Panc1 (cell line): ENCODE measurements around the gene EP300. TPM values are rescaled to one million over a fixed set of nuclear protein-coding genes. Genes with fewer than 3 reads are reported as not detected.

Experiments
- ATAC-seq: fragments of 200-7000 bp; cut with Tn5 transposase; 2 replicates; pipeline ENCODE4 v1.9.1; 2020; ENCODE audit warnings: mild to moderate bottlenecking, moderate library complexity
- BruUV-seq: library from RNA; stranded (reverse); fragments of 400-500 nt; replicated peaks from 2 replicates; lab custom pipeline; 2021; lab: Mats Ljungman, UMichigan
- CTCF ChIA-PET: fragments of 300-600 bp; sonication (Branson Sonifier 250); formaldehyde crosslinking; loops from one replicate; lab custom pipeline; 2022; ENCODE audit warnings: antibody characterized with exemption; lab: Charles Lee
- POLR2A ChIA-PET: fragments of 300-600 bp; sonication (Branson Sonifier 250); formaldehyde crosslinking; loops from one replicate; lab custom pipeline; 2022; ENCODE audit warnings: antibody characterized with exemption; lab: Charles Lee
- DNase-seq: peaks from one replicate; pipeline ENCODE4 v3.0.0-alpha.2; 2010; ENCODE audit warnings: low read depth, low spot score
- H3K27ac ChIP-seq: 2 replicates; pipeline ENCODE4 v1.5.1; 2011; ENCODE audit warnings: mild to moderate bottlenecking, low read length, inconsistent platforms
- H3K27me3 ChIP-seq: fragments of 200-500 bp; sonication (Bioruptor generic); 2 replicates; pipeline ENCODE4 v1.6.0; 2014; ENCODE audit warnings: low read length, inconsistent platforms; ENCODE audit not compliant: control insufficient read depth, insufficient read depth
- H3K36me3 ChIP-seq: fragments of 200-500 bp; sonication (Bioruptor generic); 2 replicates; pipeline ENCODE4 v1.5.1; 2014; ENCODE audit warnings: inconsistent platforms, mild to moderate bottlenecking, low read length, moderate library complexity; ENCODE audit not compliant: control insufficient read depth, insufficient read depth
- H3K4me1 ChIP-seq: 2 replicates; pipeline ENCODE4 v1.5.1; 2011; ENCODE audit warnings: inconsistent platforms, mild to moderate bottlenecking, low read length, moderate library complexity; ENCODE audit not compliant: control insufficient read depth, insufficient read depth
- H3K4me3 ChIP-seq, 2 experiments: 2 replicates each; pipeline ENCODE4 v1.5.1; 2011 to 2012; ENCODE audit warnings: low read depth in 2 of 2, low read length in 2 of 2, mild to moderate bottlenecking in 2 of 2, inconsistent platforms in 1 of 2, moderate library complexity in 1 of 2
- H3K9me3 ChIP-seq: fragments of 200-500 bp; sonication (Bioruptor generic); 2 replicates; pipeline ENCODE4 v1.5.1; 2014; ENCODE audit warnings: low read depth, mild to moderate bottlenecking, inconsistent platforms, low read length, moderate library complexity; ENCODE audit not compliant: control insufficient read depth, insufficient read depth
- CTCF ChIP-seq: fragments of 450-650 bp; IDR thresholded peaks from 2 replicates; pipeline ENCODE4 v1.5.1; 2017; ENCODE audit warnings: mild to moderate bottlenecking
- POLR2AphosphoS5 ChIP-seq: IDR thresholded peaks from 2 replicates; pipeline ENCODE4 v1.6.1; 2012; ENCODE audit warnings: mild to moderate bottlenecking, low read depth, low read length, moderate library complexity
- REST ChIP-seq, 2 experiments: IDR thresholded peaks; 2 replicates each; pipeline ENCODE4 v1.6.1; 2011 to 2012; ENCODE audit warnings: low read depth in 2 of 2, control low read depth in 1 of 2, low read length in 1 of 2, mild to moderate bottlenecking in 1 of 2, moderate library complexity in 1 of 2; ENCODE audit not compliant: insufficient read depth in 1 of 2
- SIN3A ChIP-seq: IDR thresholded peaks from 2 replicates; pipeline ENCODE4 v1.6.1; 2012; ENCODE audit warnings: low read depth, mild to moderate bottlenecking, low read length, moderate library complexity, borderline replicate concordance; ENCODE audit not compliant: insufficient read depth
- TCF7L2 ChIP-seq: IDR thresholded peaks from 2 replicates; pipeline ENCODE4 v1.6.1; 2011; ENCODE audit warnings: mild to moderate bottlenecking, low read depth, low read length, inconsistent platforms
- in situ Hi-C: cut with HindIII; loops from 2 replicates; pipeline ENCODE4 v1.10.0; 2016; ENCODE audit warnings: low sequenced_read_pairs, low pct_unique_long_range_greater_than_20kb
- intact Hi-C: fragments of 100-400 bp; cut with micrococcal nuclease; formaldehyde crosslinking; loops from one replicate; pipeline ENCODE4 v1.10.0; 2022; ENCODE audit not compliant: unreplicated experiment
- total RNA-seq: library from RNA; stranded (reverse); gene quantifications from one replicate; pipeline ENCODE4 v1.2.1, GENCODE V29; 2021; ENCODE audit not compliant: unreplicated experiment

Gene EP300
- total RNA-seq, 1 experiment from 2014 or later = 46.8 TPM

GRCh38 chr22:41091132-41092022, 1.0 kb upstream of the EP300 start:
- in situ Hi-C loops = no loop called here
- Histone ChIP-seq H3K4me3 (peak overlapping the region; percentile 81 to 85), H3K27ac (peak overlapping the region; percentile 96), H3K27me3 (no peaks in the 10 kb centered on the region), H3K9me3 (no peaks in the 10 kb centered on the region), H3K4me1 (peaks cover 12% of the 10 kb centered on the region; the same call in 1 of the 2 replicates), H3K36me3 (peaks cover 7% of the 10 kb centered on the region)
- DNase-seq (peak; percentile 86), ATAC-seq (peak; percentile 93)
- POLR2A ChIA-PET = no interaction called here
- intact Hi-C loops = loop anchor here (10.0 kb wide), 1 partner anchor 137 kb away; the partner anchor contains the start of gene RBX1
- CTCF ChIA-PET = no interaction called here
- BruUV-seq = no TSS peak
- TF ChIP-seq SIN3A = 0 out of 2 replicates have a peak, but pooled peaks have one; percentile 23
- peak; percentile 74 for TF ChIP-seq POLR2AphosphoS5
- no peak for TF ChIP-seq CTCF

DNA sequence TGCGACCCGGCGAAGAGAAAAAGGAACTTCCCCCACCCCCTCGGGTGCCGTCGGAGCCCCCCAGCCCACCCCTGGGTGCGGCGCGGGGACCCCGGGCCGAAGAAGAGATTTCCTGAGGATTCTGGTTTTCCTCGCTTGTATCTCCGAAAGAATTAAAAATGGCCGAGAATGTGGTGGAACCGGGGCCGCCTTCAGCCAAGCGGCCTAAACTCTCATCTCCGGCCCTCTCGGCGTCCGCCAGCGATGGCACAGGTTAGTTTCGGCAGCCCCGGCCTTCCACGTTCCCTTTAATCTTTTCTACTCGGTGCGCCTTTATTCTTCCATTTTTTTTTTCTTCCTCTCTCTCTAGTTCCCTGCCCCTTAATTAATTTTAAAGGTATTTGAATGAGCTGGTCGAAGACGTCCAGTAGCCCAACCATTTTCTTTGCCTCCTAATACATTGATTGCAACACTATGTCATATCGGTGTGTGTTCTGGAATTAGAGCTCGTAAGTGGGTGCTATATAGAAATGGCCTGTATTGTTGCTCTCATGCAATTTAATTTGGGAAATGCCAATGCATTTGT, 537 bp downstream of the EP300 start:
- TF ChIP-seq POLR2AphosphoS5 (no peak), CTCF (no peak), SIN3A (no peak; the same call in 1 of the 2 replicates), REST (IDR thresholded peaks at IDR 0.05; ENCODE audit: insufficient read depth in 1 of 2, low read depth in 2 of 2, low read length in 1 of 2) (no peak), TCF7L2 (no peak)
- intact Hi-C loops = loop anchor here (10.0 kb wide), 1 partner anchor 138 kb away; the partner anchor contains the start of gene RBX1
- peak overlapping the region; percentile 78 to 85 for H3K4me3 ChIP-seq
- POLR2A ChIA-PET = interaction anchor here (0.5 to 0.6 kb wide), 3 partner anchors 101 to 172 kb away, joined by 4 to 8 read pairs (median 6); no protein-coding TSS in a partner anchor
- peaks cover 7% of the 10 kb centered on the region for H3K36me3 ChIP-seq
- CTCF ChIA-PET = no interaction called here
- no peaks in the 10 kb centered on the region for H3K9me3 ChIP-seq
- peak overlapping the region; percentile 95 for H3K27ac ChIP-seq
- ATAC-seq (no peak), DNase-seq (no peak)
- in situ Hi-C loops = no loop called here
- peaks cover 19% of the 10 kb centered on the region for H3K4me1 ChIP-seq
- H3K27me3 ChIP-seq = no peaks in the 10 kb centered on the region
- no TSS peak for BruUV-seq
